CD14-positive monocyte (primary cell): ENCODE measurements around the gene GRHPR. TPM values are rescaled to one million over a fixed set of nuclear protein-coding genes. Genes with fewer than 3 reads are reported as not detected.
A peak's percentile ranks its signal among the peaks of the same experiment; 100 is the strongest.

Source experiments
- DNase-seq, 3 donors: peaks; one replicate each; pipeline ENCODE4 v3.0.0-alpha.2; 2011 to 2022
- H2AFZ ChIP-seq: 2 replicates; pipeline ENCODE4 v1.6.0; 2012; ENCODE audit warnings: mild to moderate bottlenecking, low read depth, low read length, inconsistent platforms; ENCODE audit not compliant: insufficient read depth, poor library complexity, severe bottlenecking
- H3K27ac ChIP-seq, 2 donors: 1 replicate in 1 of 2; 2 replicates in 1 of 2; pipeline ENCODE4 v1.5.1; 2012 to 2013; ENCODE audit warnings: low read length in 2 of 2, control low read depth in 1 of 2, inconsistent platforms in 1 of 2, low read depth in 1 of 2, mild to moderate bottlenecking in 1 of 2
- H3K27me3 ChIP-seq, 2 donors: one replicate each; pipeline versions ENCODE4 v1.6.0 to v1.6.1; 2011 to 2013; ENCODE audit warnings: low read length in 2 of 2; ENCODE audit not compliant: control insufficient read depth in 2 of 2, insufficient read depth in 2 of 2
- H3K36me3 ChIP-seq, 2 donors: replicated peaks in 1 of 2; 1 replicate in 1 of 2; 2 replicates in 1 of 2; pipeline versions ENCODE4 v1.5.1 to v1.6.1; 2012 to 2013; ENCODE audit warnings: low read length in 2 of 2, control low read depth in 1 of 2, inconsistent platforms in 1 of 2, mild to moderate bottlenecking in 1 of 2; ENCODE audit not compliant: insufficient read depth in 2 of 2, control insufficient read depth in 1 of 2
- H3K4me1 ChIP-seq, 2 donors: 1 replicate in 1 of 2; 2 replicates in 1 of 2; pipeline versions ENCODE4 v1.5.1 to v1.6.1; 2012 to 2013; ENCODE audit warnings: low read length in 2 of 2, control low read depth in 1 of 2, inconsistent platforms in 1 of 2, mild to moderate bottlenecking in 1 of 2, moderate library complexity in 1 of 2; ENCODE audit not compliant: insufficient read depth in 2 of 2, control insufficient read depth in 1 of 2
- H3K4me2 ChIP-seq: replicated peaks from 2 replicates; pipeline ENCODE3; 2012; ENCODE audit warnings: low read length, moderate library complexity, mild to moderate bottlenecking; ENCODE audit not compliant: poor library complexity, severe bottlenecking; ENCODE audit errors: extremely low read depth
- H3K4me3 ChIP-seq, 3 experiments: fragments of 200-600 bp in 1 of 3; sonication (generic) in 1 of 3; replicated peaks in 1 of 3; 1 replicate in 2 of 3; 2 replicates in 1 of 3; pipeline ENCODE4 v1.5.1; 2011 to 2013; ENCODE audit warnings: low read length in 3 of 3, mild to moderate bottlenecking in 3 of 3, control low read depth in 2 of 3, low read depth in 2 of 3, inconsistent platforms in 1 of 3, moderate library complexity in 1 of 3
- H3K79me2 ChIP-seq: 2 replicates; pipeline ENCODE4 v1.6.0; 2012; ENCODE audit warnings: mild to moderate bottlenecking, control low read depth, inconsistent platforms, low read length, moderate library complexity; ENCODE audit not compliant: insufficient read depth
- H3K9ac ChIP-seq: 2 replicates; pipeline ENCODE4 v1.6.0; 2017; ENCODE audit warnings: low read length, mild to moderate bottlenecking; ENCODE audit not compliant: insufficient read depth, poor library complexity, severe bottlenecking
- H3K9me3 ChIP-seq, 2 donors: replicated peaks in 1 of 2; 1 replicate in 1 of 2; 2 replicates in 1 of 2; pipeline versions ENCODE4 v1.5.1 to v1.6.1; 2012 to 2013; ENCODE audit warnings: low read length in 2 of 2, control low read depth in 1 of 2; ENCODE audit not compliant: control insufficient read depth in 1 of 2, insufficient read depth in 1 of 2
- H4K20me1 ChIP-seq: 2 replicates; pipeline ENCODE4 v1.6.0; 2012; ENCODE audit warnings: mild to moderate bottlenecking, low read length, control low read depth, moderate library complexity; ENCODE audit not compliant: insufficient read depth
- H3K27ac Mint-ChIP-seq, 7 donors: one replicate each; pipeline ENCODE4 v1.8.0; 2020; ENCODE audit warnings: mild to moderate bottlenecking in 7 of 7, mixed read lengths in 7 of 7, moderate library complexity in 6 of 7, inconsistent platforms in 2 of 7
- H3K27me3 Mint-ChIP-seq, 3 donors: one replicate each; pipeline ENCODE4 v1.8.0; 2021 to 2022; ENCODE audit warnings: low read depth in 3 of 3, mild to moderate bottlenecking in 3 of 3, mixed read lengths in 3 of 3, moderate library complexity in 3 of 3, inconsistent platforms in 1 of 3
- H3K36me3 Mint-ChIP-seq, 2 donors: one replicate each; pipeline ENCODE4 v1.8.0; 2020; ENCODE audit warnings: mixed read lengths in 2 of 2, inconsistent platforms in 1 of 2, mild to moderate bottlenecking in 1 of 2
- H3K4me1 Mint-ChIP-seq: one replicate; pipeline ENCODE4 v1.8.0; 2020; ENCODE audit warnings: mild to moderate bottlenecking, mixed read lengths
- H3K4me3 Mint-ChIP-seq, 2 donors: one replicate each; pipeline ENCODE4 v1.8.0; 2020; ENCODE audit warnings: mild to moderate bottlenecking in 2 of 2, mixed read lengths in 2 of 2, moderate library complexity in 1 of 2
- H3K9me3 Mint-ChIP-seq, 7 donors: one replicate each; pipeline ENCODE4 v1.8.0; 2020 to 2022; ENCODE audit warnings: mixed read lengths in 7 of 7, mild to moderate bottlenecking in 6 of 7, moderate library complexity in 6 of 7, inconsistent platforms in 2 of 7
- CTCF ChIP-seq: fragments of 200-600 bp; IDR thresholded peaks from one replicate; pipeline ENCODE4 v1.8.0; 2022; ENCODE audit warnings: antibody characterized with exemption, mild to moderate bottlenecking
- WGBS: methylation state at CpG from one replicate; pipeline ENCODE4 v1.1.5; 2013; ENCODE audit warnings: missing lambda C conversion rate; ENCODE audit not compliant: insufficient coverage; 5-methylcytosine and 5-hydroxymethylcytosine counted together
- intact Hi-C, 2 donors: fragments of 100-400 bp; cut with micrococcal nuclease; formaldehyde crosslinking; loops; one replicate each; pipeline versions ENCODE4 v1.15.0 to v1.15.1; 2023
- polyA plus RNA-seq, 3 donors: library from polyadenylated mRNA; depleted of rRNA in 1 of 3; unstranded in 2 of 3; stranded (reverse) in 1 of 3; fragments of 300-500 nt in 2 of 3; fragments of >200 nt in 1 of 3; fragmentation: Illumina TruSeq in 2 of 3; gene quantifications; 1 replicate in 2 of 3; 2 replicates in 1 of 3; pipeline ENCODE4 v1.2.3, GENCODE V29; 2012 to 2021

The GRHPR gene
- polyA plus RNA-seq, 3 donors, result 73.8 to 96.6 (median 80.9) TPM

GRCh38 chr9:37377688-37378612 is 44.5 kb upstream of the GRHPR start:
- H3K9me3 ChIP-seq, result no peaks in the 10 kb centered on the region
- intact Hi-C loops, result no loop called here

GRCh38 chr9:37378613-37379004 is 43.9 kb upstream of the GRHPR start:
- no peak overlapping the region for H3K27ac ChIP-seq
- Mint-ChIP-seq H3K27ac (no peak overlapping the region), H3K9me3 (no peaks in the 10 kb centered on the region), H3K36me3 (no peaks in the 10 kb centered on the region), H3K27me3 (peaks cover 0 to 4% (median 0%) of the 10 kb centered on the region in 3 donors), H3K4me1 (no peaks in the 10 kb centered on the region), H3K4me3 (peak overlapping the region in 1 of 2 donors; percentile 30)
- no peak overlapping the region for H3K4me3 ChIP-seq
- H3K36me3 ChIP-seq, result no peaks in the 10 kb centered on the region
- no peak overlapping the region for H3K4me2 ChIP-seq
- intact Hi-C loops, result no loop called here
- H2AFZ ChIP-seq, result no peak overlapping the region
- no peaks in the 10 kb centered on the region for H3K79me2 ChIP-seq
- 97% methylated on average over 18 of the region's 19 CpGs for WGBS
- H3K9me3 ChIP-seq, result no peaks in the 10 kb centered on the region
- H3K27me3 ChIP-seq, result no peaks in the 10 kb centered on the region
- H3K9ac ChIP-seq, result no peak overlapping the region
- TF ChIP-seq CTCF, result no peak
- H3K4me1 ChIP-seq, result no peaks in the 10 kb centered on the region
- no peak for DNase-seq
- H4K20me1 ChIP-seq, result no peaks in the 10 kb centered on the region

More at GRCh38 chr9:37377688-37378612, 44.5 kb upstream of the GRHPR start:
- H3K4me3 ChIP-seq, result no peak overlapping the region
- no peaks in the 10 kb centered on the region for H3K36me3 Mint-ChIP-seq
- H3K36me3 ChIP-seq, result no peaks in the 10 kb centered on the region
- no peak for TF ChIP-seq CTCF
- H3K79me2 ChIP-seq, result no peaks in the 10 kb centered on the region
- H3K4me1 Mint-ChIP-seq, result no peaks in the 10 kb centered on the region
- H3K9ac ChIP-seq, result no peak overlapping the region
- H3K4me2 ChIP-seq, result no peak overlapping the region
- H4K20me1 ChIP-seq, result no peaks in the 10 kb centered on the region
- H3K27me3 Mint-ChIP-seq, result peaks cover 0 to 4% (median 4%) of the 10 kb centered on the region in 3 donors
- no peak overlapping the region for H3K27ac ChIP-seq
- no peaks in the 10 kb centered on the region for H3K27me3 ChIP-seq
- no peak overlapping the region for H3K4me3 Mint-ChIP-seq
- H2AFZ ChIP-seq, result no peak overlapping the region
- no peak overlapping the region for H3K27ac Mint-ChIP-seq
- H3K9me3 Mint-ChIP-seq, result no peaks in the 10 kb centered on the region
- no peaks in the 10 kb centered on the region for H3K4me1 ChIP-seq
- 94% methylated on average over 4 of the region's 13 CpGs for WGBS
- DNase-seq, result no peak
